K562 (cell line): Measurements from ENCODE around the gene OSCAR. TPM values are rescaled to one million over a fixed set of nuclear protein-coding genes. Genes with fewer than 3 reads are reported as not detected.

Experiments
- ATAC-seq: fragments of 200-7000 bp; cut with Tn5 transposase; 3 replicates; pipeline ENCODE4 v1.9.1; 2020; ENCODE audit warnings: moderate library complexity
- BruUV-seq: library from RNA; stranded (reverse); fragments of 400-500 nt; replicated peaks from 2 replicates; lab custom pipeline; 2021; lab: Mats Ljungman, UMichigan
- CTCF ChIA-PET: fragments of 300-600 bp; formaldehyde crosslinking; extraction: SDS; loops from one replicate; lab custom pipeline; 2021; ENCODE audit warnings: low intra/inter-chr PET ratio; lab: Yijun Ruan, JAX
- POLR2A ChIA-PET: fragments of 300-600, 350-650 bp; sonication (Branson Sonifier 250); formaldehyde crosslinking; extraction: SDS; loops from one replicate; lab custom pipeline; 2021; ENCODE audit warnings: antibody characterized with exemption, inconsistent platforms; lab: Yijun Ruan, JAX
- DNase-seq, 4 experiments: peaks; one replicate each; pipeline versions ENCODE4 v3.0.0 to v3.0.0-alpha.2; 2011 to 2018; ENCODE audit warnings: low spot score in 3 of 4, mixed read lengths in 3 of 4; ENCODE audit errors: extremely low read depth in 1 of 4
- FAIRE-seq: peaks from 2 replicates; lab custom pipeline; 2011; peaks lifted over from hg19 to GRCh38; lab: Jason Lieb, UNC
- H2AFZ ChIP-seq: 2 replicates; pipeline ENCODE4 v1.6.0; 2011; ENCODE audit warnings: low read depth, low read length, control low read depth, inconsistent platforms
- H3K27ac ChIP-seq: fragments of 200-600 bp; 3 replicates; pipeline ENCODE4 v1.8.0; 2011; ENCODE audit warnings: low read depth, mild to moderate bottlenecking, control low read depth, inconsistent platforms, low read length, moderate library complexity, mixed read lengths; ENCODE audit errors: extremely low read depth
- H3K27me3 ChIP-seq, 2 experiments: fragments of 300-600 bp in 1 of 2; 2 replicates in 1 of 2; 3 replicates in 1 of 2; pipeline versions ENCODE4 v1.6.0 to v1.8.0; 2011; ENCODE audit warnings: inconsistent platforms in 2 of 2, low read length in 2 of 2, mild to moderate bottlenecking in 1 of 2, mixed read lengths in 1 of 2, moderate library complexity in 1 of 2; ENCODE audit not compliant: control insufficient read depth in 2 of 2, insufficient read depth in 2 of 2
- H3K36me3 ChIP-seq: fragments of 300-600 bp; 3 replicates; pipeline ENCODE4 v1.8.0; 2011; ENCODE audit warnings: mild to moderate bottlenecking, low read length, inconsistent platforms; ENCODE audit not compliant: control insufficient read depth, insufficient read depth
- H3K4me1 ChIP-seq, 2 experiments: fragments of 200-600 bp in 1 of 2; replicated peaks in 1 of 2; 2 replicates in 1 of 2; 3 replicates in 1 of 2; pipeline versions ENCODE4 v1.5.1 to v1.8.0; 2011; ENCODE audit warnings: inconsistent platforms in 2 of 2, low read length in 2 of 2, mild to moderate bottlenecking in 1 of 2, mixed read lengths in 1 of 2, moderate library complexity in 1 of 2; ENCODE audit not compliant: control insufficient read depth in 2 of 2, insufficient read depth in 2 of 2
- H3K4me2 ChIP-seq: 2 replicates; pipeline ENCODE4 v1.6.1; 2011; ENCODE audit warnings: low read length, control low read depth, inconsistent platforms, mixed read lengths; ENCODE audit not compliant: insufficient read depth
- H3K4me3 ChIP-seq: fragments of 200-600 bp; sonication (generic), shearing (Covaris generic); 2 replicates; pipeline ENCODE4 v1.5.1; 2016; ENCODE audit warnings: control low read depth, inconsistent platforms
- H3K79me2 ChIP-seq: fragments of 200-600 bp; 3 replicates; pipeline ENCODE4 v1.8.0; 2011; ENCODE audit warnings: low read length, inconsistent platforms; ENCODE audit not compliant: control insufficient read depth, insufficient read depth
- H3K9ac ChIP-seq, 2 experiments: 2 replicates each; pipeline versions ENCODE4 v1.6.0 to v1.6.1; 2011; ENCODE audit warnings: low read depth in 2 of 2, low read length in 2 of 2, control low read depth in 1 of 2, inconsistent platforms in 1 of 2, mild to moderate bottlenecking in 1 of 2, mixed read lengths in 1 of 2; ENCODE audit not compliant: insufficient read depth in 1 of 2
- H3K9me1 ChIP-seq: one replicate; pipeline ENCODE4 v1.6.0; 2011; ENCODE audit warnings: inconsistent platforms, mild to moderate bottlenecking, low read length, moderate library complexity; ENCODE audit not compliant: control insufficient read depth, insufficient read depth
- H3K9me3 ChIP-seq: replicated peaks from 2 replicates; pipeline ENCODE4 v1.5.1; 2011; ENCODE audit warnings: low read depth, low read length, inconsistent platforms; ENCODE audit not compliant: control insufficient read depth, insufficient read depth
- H4K20me1 ChIP-seq: replicated peaks from 2 replicates; pipeline ENCODE4 v1.6.1; 2011; ENCODE audit warnings: low read length, inconsistent platforms, mixed read lengths; ENCODE audit not compliant: control insufficient read depth, insufficient read depth
- CBX5 ChIP-seq: IDR thresholded peaks from 2 replicates; pipeline ENCODE4 v1.6.1; 2014; ENCODE audit warnings: low read depth, borderline replicate concordance
- CREBBP ChIP-seq: IDR thresholded peaks from one replicate; pipeline ENCODE4 v1.6.1; 2012; ENCODE audit warnings: low read depth, mild to moderate bottlenecking, control low read depth, inconsistent platforms, low read length
- CUX1 ChIP-seq: fragments of 200-800 bp; sonication (Bioruptor generic); IDR thresholded peaks from 2 replicates; pipeline ENCODE4 v1.6.1; 2016; ENCODE audit warnings: missing genetic modification characterization, missing compliant biosample characterization
- DMBX1 ChIP-seq: fragments of 250-450 bp; sonication (Bioruptor Pico); IDR thresholded peaks from 2 replicates; pipeline ENCODE4 v1.8.0; 2022; ENCODE audit warnings: inconsistent platforms, mild to moderate bottlenecking, moderate library complexity, borderline replicate concordance
- GATAD2B ChIP-seq: fragments of 450-650 bp; IDR thresholded peaks from 2 replicates; pipeline ENCODE4 v1.6.1; 2017; ENCODE audit warnings: mild to moderate bottlenecking, borderline replicate concordance
- HCFC1 ChIP-seq: IDR thresholded peaks from 2 replicates; pipeline ENCODE4 v1.6.1; 2012; ENCODE audit warnings: low read depth, low read length, improper control_type of control experiment
- MTA1 ChIP-seq: fragments of 450-650 bp; IDR thresholded peaks from 2 replicates; pipeline ENCODE4 v1.6.1; 2017; ENCODE audit warnings: borderline replicate concordance
- POLR2H ChIP-seq: IDR thresholded peaks from 2 replicates; pipeline ENCODE4 v1.6.1; 2016; ENCODE audit warnings: missing genetic modification characterization, low read depth, mild to moderate bottlenecking, control low read depth, missing compliant biosample characterization, moderate library complexity
- RBM15 ChIP-seq: fragments of 200-400 bp; formaldehyde crosslinking; IDR thresholded peaks from 2 replicates; pipeline ENCODE4 v1.6.1; 2018; ENCODE audit warnings: mild to moderate bottlenecking, low read length, moderate library complexity; ENCODE audit not compliant: insufficient read depth
- SRF ChIP-seq, 2 experiments: fragments of 250-450, 450-650 bp in 1 of 2; sonication (Bioruptor Pico) in 1 of 2; sonication (generic) in 1 of 2; formaldehyde crosslinking; IDR thresholded peaks; 2 replicates each; pipeline versions ENCODE4 v1.5.0 to v1.5.1; 2020 to 2022; ENCODE audit warnings: mild to moderate bottlenecking in 1 of 2, missing genetic modification reagents in 1 of 2
- TAF9B ChIP-seq: fragments of 450-650 bp; IDR thresholded peaks from 2 replicates; pipeline ENCODE4 v1.6.1; 2018; ENCODE audit warnings: mild to moderate bottlenecking; ENCODE audit not compliant: partially characterized antibody
- ZC3H11A ChIP-seq: IDR thresholded peaks from 2 replicates; pipeline ENCODE4 v1.6.1; 2012; ENCODE audit warnings: low read depth, low read length, improper control_type of control experiment
- ZC3H4 ChIP-seq: sonication (generic); formaldehyde crosslinking; IDR thresholded peaks from 2 replicates; pipeline ENCODE4 v1.9.0; 2021; ENCODE audit warnings: missing genetic modification reagents, borderline replicate concordance
- ZNF347 ChIP-seq: fragments of 450-650 bp; formaldehyde crosslinking; IDR thresholded peaks from 2 replicates; pipeline ENCODE4 v1.4.0; 2020; ENCODE audit warnings: low read depth, mild to moderate bottlenecking, moderate library complexity
- WGBS: fragments of 100-300 bp; shearing (Covaris generic); methylation state at CpG from one replicate; pipeline ENCODE4 v1.1.6; 2016; ENCODE audit warnings: low coverage, mixed read lengths; ENCODE audit not compliant: insufficient coverage; ENCODE audit errors: missing lambda C conversion rate; 5-methylcytosine and 5-hydroxymethylcytosine counted together
- in situ Hi-C: fragments of 300-500 bp; cut with MboI; formaldehyde crosslinking; loops from 4 replicates; pipeline ENCODE4 v1.15.0; 2018; ENCODE audit warnings: inconsistent platforms, mixed read lengths
- intact Hi-C: fragments of 100-400 bp; cut with micrococcal nuclease; formaldehyde crosslinking; loops from 2 replicates; pipeline ENCODE4 v1.14.2; 2022
- polyA plus RNA-seq, 8 experiments: library from polyadenylated mRNA; depleted of rRNA in 4 of 8; stranded (reverse) in 5 of 8; unstranded in 3 of 8; fragments of >200 nt; fragmentation: Nextera tagmentation in 2 of 8; fragmentation: Illumina TruSeq in 1 of 8; extraction: Ambion mirVana in 2 of 8; extraction: Trizol in 1 of 8; gene quantifications; 2 replicates each; pipeline versions ENCODE4 v1.2.1 to v1.2.3, GENCODE V29; 2011 to 2014; ENCODE audit warnings: inconsistent platforms in 1 of 8, missing spikeins in 1 of 8
- total RNA-seq, 7 experiments: library from RNA; depleted of rRNA in 6 of 7; stranded (reverse); fragments of >200 nt in 6 of 7; fragmentation: Illumina TruSeq in 2 of 7; extraction: Trizol in 2 of 7; gene quantifications; 2 replicates each; pipeline versions ENCODE4 v1.2.1 to v1.2.3, GENCODE V29; 2011 to 2021; ENCODE audit warnings: low replicate concordance in 1 of 7
- TF ChIP-seq, protein P1 (sequence below): IDR thresholded peaks from 2 replicates; pipeline ENCODE4 v1.6.1; 2011; ENCODE audit not compliant: insufficient read length; ENCODE audit errors: extremely low read depth
- TF ChIP-seq, protein P2 (sequence below): fragments of 450-650 bp; formaldehyde crosslinking; IDR thresholded peaks from 2 replicates; pipeline ENCODE4 v1.4.0; 2020; ENCODE audit warnings: mild to moderate bottlenecking

Gene OSCAR
- total and polyA plus RNA-seq, 9 of the 15 experiments (the other 6 are each of a cell fraction or from before 2014, with no cell fraction given): 0.09 to 0.62 (median 0.13) TPM; not detected in 5

GRCh38 chr19:54045771-54046170, 54.8 kb downstream of the OSCAR start:
- H3K36me3 ChIP-seq: no peaks in the 10 kb centered on the region
- 2% methylated on average over 2 of the region's 2 CpGs for WGBS
- no peaks in the 10 kb centered on the region for H3K9me3 ChIP-seq
- no peaks in the 10 kb centered on the region for H3K9me1 ChIP-seq
- H3K27me3 ChIP-seq: peaks cover 11 to 30% of the 10 kb centered on the region in 2 experiments; a peak in 4 of 5 replicates
- DNase-seq: no peak
- BruUV-seq: no TSS peak
- H3K4me3 ChIP-seq: no peak overlapping the region
- no peak overlapping the region for H3K9ac ChIP-seq
- ChIA-PET CTCF (no interaction called here), POLR2A (no interaction called here)
- intact Hi-C loops (no loop called here), in situ Hi-C loops (no loop called here)
- no peaks in the 10 kb centered on the region for H4K20me1 ChIP-seq
- no peak for ATAC-seq
- no peak overlapping the region for H3K4me2 ChIP-seq
- no peak overlapping the region for H3K27ac ChIP-seq
- H2AFZ ChIP-seq: no peak overlapping the region
- no peak for FAIRE-seq
- no peaks in the 10 kb centered on the region; a peak in 1 of 5 replicates for H3K4me1 ChIP-seq
- H3K79me2 ChIP-seq: no peaks in the 10 kb centered on the region
- TF ChIP-seq SRF (CRISPR knock-in tag; IDR thresholded peaks at IDR 0.05) (no peak), HCFC1 (no peak), ZNF347 (no peak), CBX5 (no peak), CREBBP (peak; percentile 87), ZC3H11A (0 out of 2 replicates have a peak, but pooled peaks have one; percentile 20), GATAD2B (peak; percentile 84), ZC3H4 (CRISPR knock-in tag) (no peak), CUX1 (peak; percentile 63; the same call in 1 of the 2 replicates), RBM15 (no peak), DMBX1 (no peak), TAF9B (peak; percentile 13), MTA1 (peak; percentile 69; the same call in 1 of the 2 replicates), POLR2H (tag) (no peak)
- TF ChIP-seq, protein P1, sequence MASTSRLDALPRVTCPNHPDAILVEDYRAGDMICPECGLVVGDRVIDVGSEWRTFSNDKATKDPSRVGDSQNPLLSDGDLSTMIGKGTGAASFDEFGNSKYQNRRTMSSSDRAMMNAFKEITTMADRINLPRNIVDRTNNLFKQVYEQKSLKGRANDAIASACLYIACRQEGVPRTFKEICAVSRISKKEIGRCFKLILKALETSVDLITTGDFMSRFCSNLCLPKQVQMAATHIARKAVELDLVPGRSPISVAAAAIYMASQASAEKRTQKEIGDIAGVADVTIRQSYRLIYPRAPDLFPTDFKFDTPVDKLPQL: no peak
- TF ChIP-seq, protein P2, sequence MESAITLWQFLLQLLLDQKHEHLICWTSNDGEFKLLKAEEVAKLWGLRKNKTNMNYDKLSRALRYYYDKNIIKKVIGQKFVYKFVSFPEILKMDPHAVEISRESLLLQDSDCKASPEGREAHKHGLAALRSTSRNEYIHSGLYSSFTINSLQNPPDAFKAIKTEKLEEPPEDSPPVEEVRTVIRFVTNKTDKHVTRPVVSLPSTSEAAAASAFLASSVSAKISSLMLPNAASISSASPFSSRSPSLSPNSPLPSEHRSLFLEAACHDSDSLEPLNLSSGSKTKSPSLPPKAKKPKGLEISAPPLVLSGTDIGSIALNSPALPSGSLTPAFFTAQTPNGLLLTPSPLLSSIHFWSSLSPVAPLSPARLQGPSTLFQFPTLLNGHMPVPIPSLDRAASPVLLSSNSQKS: no peak
